ENCODE results near the gene ASNSD1. TPM values are rescaled to one million over a fixed set of nuclear protein-coding genes. Genes with fewer than 3 reads are reported as not detected.

ASNSD1 gene
- total RNA-seq, 1 donor from 2014 or later: 38.5 TPM

DNA sequence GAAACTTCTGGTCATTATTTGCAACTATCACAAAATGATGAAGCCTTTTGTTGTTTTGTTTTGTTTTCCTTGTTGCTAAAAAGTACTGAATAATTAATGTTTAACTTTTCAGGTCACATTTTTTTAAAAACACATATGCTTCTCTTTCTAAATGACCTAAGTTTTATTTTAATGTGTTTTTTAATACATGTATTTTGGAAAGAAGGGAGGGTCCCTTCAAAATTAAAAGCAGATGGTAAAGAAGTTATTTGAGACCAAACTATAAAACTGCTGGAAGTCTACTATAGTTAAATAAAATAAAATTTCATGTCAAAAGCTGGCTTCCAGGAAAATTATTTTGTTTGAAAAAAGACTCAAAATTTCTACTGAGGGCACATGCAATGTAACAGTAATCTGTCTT is 39.5 kb upstream of the ASNSD1 start:
- Mint-ChIP-seq H3K27me3 (no peaks in the 10 kb centered on the region), H3K4me1 (ENCODE audit: unreplicated experiment) (peaks cover 5% of the 10 kb centered on the region), H3K36me3 (no peaks in the 10 kb centered on the region), H3K4me3 (no peak overlapping the region), H3K27ac (no peak overlapping the region), H3K9me3 (no peaks in the 10 kb centered on the region)
- TF ChIP-seq, protein P1, sequence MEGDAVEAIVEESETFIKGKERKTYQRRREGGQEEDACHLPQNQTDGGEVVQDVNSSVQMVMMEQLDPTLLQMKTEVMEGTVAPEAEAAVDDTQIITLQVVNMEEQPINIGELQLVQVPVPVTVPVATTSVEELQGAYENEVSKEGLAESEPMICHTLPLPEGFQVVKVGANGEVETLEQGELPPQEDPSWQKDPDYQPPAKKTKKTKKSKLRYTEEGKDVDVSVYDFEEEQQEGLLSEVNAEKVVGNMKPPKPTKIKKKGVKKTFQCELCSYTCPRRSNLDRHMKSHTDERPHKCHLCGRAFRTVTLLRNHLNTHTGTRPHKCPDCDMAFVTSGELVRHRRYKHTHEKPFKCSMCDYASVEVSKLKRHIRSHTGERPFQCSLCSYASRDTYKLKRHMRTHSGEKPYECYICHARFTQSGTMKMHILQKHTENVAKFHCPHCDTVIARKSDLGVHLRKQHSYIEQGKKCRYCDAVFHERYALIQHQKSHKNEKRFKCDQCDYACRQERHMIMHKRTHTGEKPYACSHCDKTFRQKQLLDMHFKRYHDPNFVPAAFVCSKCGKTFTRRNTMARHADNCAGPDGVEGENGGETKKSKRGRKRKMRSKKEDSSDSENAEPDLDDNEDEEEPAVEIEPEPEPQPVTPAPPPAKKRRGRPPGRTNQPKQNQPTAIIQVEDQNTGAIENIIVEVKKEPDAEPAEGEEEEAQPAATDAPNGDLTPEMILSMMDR (conservative IDR thresholded peaks at IDR 0.05): no peak
- no peak for DNase-seq (ENCODE audit: extremely low spot score, unreplicated experiment)

DNA sequence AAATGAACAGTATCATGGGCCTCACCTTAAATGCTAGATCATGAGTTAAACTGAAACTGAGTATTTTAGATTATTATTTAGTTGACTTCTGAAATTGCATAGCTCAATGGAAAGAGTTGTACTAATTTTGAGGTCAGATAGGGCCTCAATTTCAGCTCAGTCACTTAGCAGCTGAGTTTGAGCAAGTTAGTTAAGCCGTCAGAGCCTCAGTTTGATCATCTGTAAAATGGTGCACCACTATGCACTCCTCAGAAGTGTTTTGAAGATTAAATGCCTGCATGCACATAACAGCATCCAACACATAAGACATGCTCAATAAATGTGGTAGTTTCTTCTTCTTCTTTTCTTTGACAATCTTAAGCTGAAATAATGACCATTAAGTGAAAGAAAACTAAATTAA is 38.2 kb upstream of the ASNSD1 start:
- DNase-seq (ENCODE audit: extremely low spot score, unreplicated experiment): no peak
- H3K4me3 Mint-ChIP-seq: no peak overlapping the region
- no peaks in the 10 kb centered on the region for H3K27me3 Mint-ChIP-seq
- TF ChIP-seq, protein P1 (conservative IDR thresholded peaks at IDR 0.05): no peak
- no peak overlapping the region for H3K27ac Mint-ChIP-seq
- no peaks in the 10 kb centered on the region for H3K9me3 Mint-ChIP-seq
- no peaks in the 10 kb centered on the region for H3K36me3 Mint-ChIP-seq
- H3K4me1 Mint-ChIP-seq (ENCODE audit: unreplicated experiment): peaks cover 5% of the 10 kb centered on the region

DNA sequence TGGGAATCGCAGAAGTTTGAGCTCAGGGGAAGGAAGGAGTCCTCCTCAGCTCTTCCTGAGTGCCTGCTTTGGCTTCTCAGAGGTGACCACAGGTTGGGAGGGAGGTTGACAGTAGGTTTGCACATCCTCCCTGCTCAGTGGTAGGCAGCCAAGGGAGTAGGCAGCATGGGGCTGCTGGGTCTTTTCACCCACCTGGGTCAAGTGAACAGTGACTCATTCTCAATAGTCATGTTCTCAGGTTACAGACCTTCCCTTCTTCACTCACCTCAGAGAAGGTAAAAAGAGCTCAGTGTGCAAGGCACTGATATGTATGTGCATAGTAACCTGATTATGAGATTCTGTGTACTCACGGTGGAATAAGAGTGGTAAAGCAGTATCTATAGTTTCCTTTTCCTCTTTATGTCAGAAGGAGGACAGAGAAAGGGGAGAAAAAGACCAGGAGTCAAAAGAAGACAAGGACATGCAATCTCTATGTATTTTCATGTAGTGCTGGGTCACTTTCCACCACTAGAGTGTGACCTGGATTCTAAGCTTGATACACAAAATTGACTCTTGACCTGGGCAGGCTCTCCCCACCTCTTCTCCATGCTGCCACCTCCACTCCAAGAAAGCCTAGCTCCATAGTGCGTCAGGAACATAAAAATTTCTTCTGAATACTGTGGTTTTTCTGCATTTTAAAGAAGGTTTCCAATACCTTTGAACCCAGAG is 36.5 kb upstream of the ASNSD1 start:
- TF ChIP-seq, protein P1 (conservative IDR thresholded peaks at IDR 0.05): no peak
- Mint-ChIP-seq H3K27ac (no peak overlapping the region), H3K9me3 (no peaks in the 10 kb centered on the region), H3K4me1 (ENCODE audit: unreplicated experiment) (peaks cover 12% of the 10 kb centered on the region), H3K36me3 (no peaks in the 10 kb centered on the region), H3K27me3 (no peaks in the 10 kb centered on the region), H3K4me3 (no peak overlapping the region)
- DNase-seq (ENCODE audit: extremely low spot score, unreplicated experiment): no peak

DNA sequence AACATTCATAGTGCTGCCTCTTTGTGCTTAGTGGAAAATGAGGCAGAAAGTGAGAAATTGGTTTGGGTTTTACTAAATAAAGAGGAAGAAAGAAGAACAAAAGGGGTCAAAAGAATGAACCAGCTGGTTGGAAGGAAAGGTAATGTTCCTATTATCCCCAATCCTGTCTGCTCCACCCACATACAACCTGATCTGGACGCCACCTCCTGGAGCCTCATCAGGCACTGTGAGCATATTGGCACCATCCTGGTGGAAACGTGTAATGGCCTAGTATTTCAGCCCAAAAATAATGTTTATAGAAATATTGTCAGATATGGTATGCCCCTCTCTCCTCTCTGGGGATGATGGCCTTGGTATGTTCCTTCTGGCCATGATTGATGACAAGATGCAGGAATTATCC is 35.6 kb upstream of the ASNSD1 start:
- no peak for DNase-seq (ENCODE audit: extremely low spot score, unreplicated experiment)
- Mint-ChIP-seq H3K4me1 (ENCODE audit: unreplicated experiment) (peaks cover 12% of the 10 kb centered on the region), H3K27me3 (no peaks in the 10 kb centered on the region), H3K27ac (no peak overlapping the region), H3K9me3 (no peaks in the 10 kb centered on the region), H3K36me3 (no peaks in the 10 kb centered on the region), H3K4me3 (no peak overlapping the region)
- TF ChIP-seq, protein P1 (conservative IDR thresholded peaks at IDR 0.05): no peak

DNA sequence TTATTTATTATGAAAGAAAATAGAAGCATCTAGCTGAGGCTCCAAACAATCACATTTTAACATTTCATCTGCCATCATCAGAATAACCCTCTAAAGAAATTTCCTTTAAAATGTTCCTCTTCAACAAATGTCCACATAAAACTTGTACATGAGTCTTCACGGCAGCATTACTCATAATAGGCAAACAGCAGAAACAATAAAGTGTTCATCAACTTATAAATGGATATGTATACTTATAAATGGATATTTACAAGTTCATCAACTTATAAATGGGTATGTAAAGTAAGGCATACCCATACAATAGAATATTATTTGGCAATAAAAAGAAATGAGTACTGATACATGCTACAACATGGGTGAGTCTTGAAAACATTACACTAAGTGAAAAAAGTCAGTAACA is 33.5 kb upstream of the ASNSD1 start:
- TF ChIP-seq, protein P1 (conservative IDR thresholded peaks at IDR 0.05): no peak
- no peaks in the 10 kb centered on the region for H3K36me3 Mint-ChIP-seq
- no peak for DNase-seq (ENCODE audit: extremely low spot score, unreplicated experiment)
- H3K4me1 Mint-ChIP-seq (ENCODE audit: unreplicated experiment): peaks cover 12% of the 10 kb centered on the region
- H3K9me3 Mint-ChIP-seq: no peaks in the 10 kb centered on the region
- no peak overlapping the region for H3K27ac Mint-ChIP-seq
- no peak overlapping the region for H3K4me3 Mint-ChIP-seq
- no peaks in the 10 kb centered on the region for H3K27me3 Mint-ChIP-seq

All from type B pancreatic cell (in vitro differentiated cells).